Measurements from ENCODE around the gene NSUN7.

- no peak for TF ChIP-seq POLR2A (IDR thresholded peaks at IDR 0.05)
- TF ChIP-seq, protein P1, sequence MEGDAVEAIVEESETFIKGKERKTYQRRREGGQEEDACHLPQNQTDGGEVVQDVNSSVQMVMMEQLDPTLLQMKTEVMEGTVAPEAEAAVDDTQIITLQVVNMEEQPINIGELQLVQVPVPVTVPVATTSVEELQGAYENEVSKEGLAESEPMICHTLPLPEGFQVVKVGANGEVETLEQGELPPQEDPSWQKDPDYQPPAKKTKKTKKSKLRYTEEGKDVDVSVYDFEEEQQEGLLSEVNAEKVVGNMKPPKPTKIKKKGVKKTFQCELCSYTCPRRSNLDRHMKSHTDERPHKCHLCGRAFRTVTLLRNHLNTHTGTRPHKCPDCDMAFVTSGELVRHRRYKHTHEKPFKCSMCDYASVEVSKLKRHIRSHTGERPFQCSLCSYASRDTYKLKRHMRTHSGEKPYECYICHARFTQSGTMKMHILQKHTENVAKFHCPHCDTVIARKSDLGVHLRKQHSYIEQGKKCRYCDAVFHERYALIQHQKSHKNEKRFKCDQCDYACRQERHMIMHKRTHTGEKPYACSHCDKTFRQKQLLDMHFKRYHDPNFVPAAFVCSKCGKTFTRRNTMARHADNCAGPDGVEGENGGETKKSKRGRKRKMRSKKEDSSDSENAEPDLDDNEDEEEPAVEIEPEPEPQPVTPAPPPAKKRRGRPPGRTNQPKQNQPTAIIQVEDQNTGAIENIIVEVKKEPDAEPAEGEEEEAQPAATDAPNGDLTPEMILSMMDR (IDR thresholded peaks at IDR 0.05): no peak
Observed at GRCh38 chr4:40828661-40829060, 78.9 kb downstream of the NSUN7 start.

All from body of pancreas (tissue), 4 donors.